ENCODE results near the gene MCHR1.

Gene MCHR1

GRCh38 chr22:40661671-40662070 lies 17.6 kb upstream of the MCHR1 start:
- no peaks in the 10 kb centered on the region for H3K36me3 ChIP-seq (ENCODE audit: control insufficient read depth, insufficient read depth, low read length)
- H3K27me3 ChIP-seq (ENCODE audit: insufficient read depth, low read length, poor library complexity): no peaks in the 10 kb centered on the region
- H3K4me2 ChIP-seq (ENCODE audit: low read length): no peak overlapping the region
- no peaks in the 10 kb centered on the region for H3K79me1 ChIP-seq (ENCODE audit: low read length)
- H3K4ac ChIP-seq (ENCODE audit: low read depth, low read length): no peak overlapping the region
- H3K23ac ChIP-seq (ENCODE audit: low read length): no peak overlapping the region
- no peak overlapping the region for H3K18ac ChIP-seq (ENCODE audit: low read length)
- no peak overlapping the region for H2AK5ac ChIP-seq (ENCODE audit: low read length)
- no peak overlapping the region for H3K27ac ChIP-seq (ENCODE audit: low read depth, low read length)
- H2BK15ac ChIP-seq (replicated peaks; ENCODE audit: low read depth): no peak overlapping the region
- no peak for DNase-seq
- no CpG with 5 or more reads among the region's 7 CpGs for WGBS (ENCODE audit: extremely low coverage, insufficient coverage, low lambda C conversion rate)
- H4K8ac ChIP-seq (ENCODE audit: low read depth, low read length): no peak overlapping the region
- no peak overlapping the region for H2BK120ac ChIP-seq (ENCODE audit: low read depth, low read length)
- H3K56ac ChIP-seq (ENCODE audit: low read length): no peak overlapping the region
- no peaks in the 10 kb centered on the region for H3K79me2 ChIP-seq (ENCODE audit: control insufficient read depth, insufficient read depth, low read length)
- H4K5ac ChIP-seq (ENCODE audit: low read length): no peak overlapping the region
- no peak overlapping the region for H3K4me3 ChIP-seq (ENCODE audit: low read length)
- H2BK5ac ChIP-seq (ENCODE audit: low read length): no peak overlapping the region
- H3K4me1 ChIP-seq (ENCODE audit: control insufficient read depth, low read depth, low read length): no peaks in the 10 kb centered on the region
- H3K9ac ChIP-seq (ENCODE audit: low read length): no peak overlapping the region

GRCh38 chr22:40665312-40665711 lies 14.0 kb upstream of the MCHR1 start:
- Histone ChIP-seq H4K5ac (ENCODE audit: low read length) (no peak overlapping the region), H3K56ac (ENCODE audit: low read length) (no peak overlapping the region), H3K27me3 (ENCODE audit: insufficient read depth, low read length, poor library complexity) (no peaks in the 10 kb centered on the region), H3K18ac (ENCODE audit: low read length) (no peak overlapping the region), H3K36me3 (ENCODE audit: control insufficient read depth, insufficient read depth, low read length) (no peaks in the 10 kb centered on the region), H3K4me2 (ENCODE audit: low read length) (no peak overlapping the region), H3K4me1 (ENCODE audit: control insufficient read depth, low read depth, low read length) (no peaks in the 10 kb centered on the region), H3K79me1 (ENCODE audit: low read length) (no peaks in the 10 kb centered on the region), H4K8ac (ENCODE audit: low read depth, low read length) (no peak overlapping the region), H2BK15ac (replicated peaks; ENCODE audit: low read depth) (no peak overlapping the region), H3K4me3 (ENCODE audit: low read length) (no peak overlapping the region), H2BK5ac (ENCODE audit: low read length) (no peak overlapping the region), H3K27ac (ENCODE audit: low read depth, low read length) (no peak overlapping the region), H2AK5ac (ENCODE audit: low read length) (no peak overlapping the region), H3K79me2 (ENCODE audit: control insufficient read depth, insufficient read depth, low read length) (no peaks in the 10 kb centered on the region), H3K23ac (ENCODE audit: low read length) (no peak overlapping the region), H3K9ac (ENCODE audit: low read length) (no peak overlapping the region), H2BK120ac (ENCODE audit: low read depth, low read length) (no peak overlapping the region), H3K4ac (ENCODE audit: low read depth, low read length) (no peak overlapping the region)
- no peak for DNase-seq
- no CpG with 5 or more reads among the region's 4 CpGs for WGBS (ENCODE audit: extremely low coverage, insufficient coverage, low lambda C conversion rate)

- no peak overlapping the region for H2BK5ac ChIP-seq (ENCODE audit: low read length)
- no peak overlapping the region for H2BK15ac ChIP-seq (replicated peaks; ENCODE audit: low read depth)
- H3K18ac ChIP-seq (ENCODE audit: low read length): no peak overlapping the region
- H3K79me2 ChIP-seq (ENCODE audit: control insufficient read depth, insufficient read depth, low read length): no peaks in the 10 kb centered on the region
- H2AK5ac ChIP-seq (ENCODE audit: low read length): no peak overlapping the region
- no peak overlapping the region for H3K4me2 ChIP-seq (ENCODE audit: low read length)
- no peak overlapping the region for H3K56ac ChIP-seq (ENCODE audit: low read length)
- H3K27me3 ChIP-seq (ENCODE audit: insufficient read depth, low read length, poor library complexity): no peaks in the 10 kb centered on the region
- H3K79me1 ChIP-seq (ENCODE audit: low read length): no peaks in the 10 kb centered on the region
- no peak overlapping the region for H3K9ac ChIP-seq (ENCODE audit: low read length)
- H4K5ac ChIP-seq (ENCODE audit: low read length): no peak overlapping the region
- no peaks in the 10 kb centered on the region for H3K36me3 ChIP-seq (ENCODE audit: control insufficient read depth, insufficient read depth, low read length)
- WGBS (ENCODE audit: extremely low coverage, insufficient coverage, low lambda C conversion rate): no CpG with 5 or more reads among the region's 7 CpGs
- no peak overlapping the region for H3K23ac ChIP-seq (ENCODE audit: low read length)
- no peak overlapping the region for H3K4ac ChIP-seq (ENCODE audit: low read depth, low read length)
- no peak overlapping the region for H4K8ac ChIP-seq (ENCODE audit: low read depth, low read length)
- H3K4me1 ChIP-seq (ENCODE audit: control insufficient read depth, low read depth, low read length): no peaks in the 10 kb centered on the region
- no peak overlapping the region for H3K27ac ChIP-seq (ENCODE audit: low read depth, low read length)
- DNase-seq: no peak
- H3K4me3 ChIP-seq (ENCODE audit: low read length): no peak overlapping the region
- no peak overlapping the region for H2BK120ac ChIP-seq (ENCODE audit: low read depth, low read length)
Measured at GRCh38 chr22:40666151-40666848, 13.0 kb upstream of the MCHR1 start.

GRCh38 chr22:40668611-40669411 lies 10.5 kb upstream of the MCHR1 start:
- H3K4me2 ChIP-seq (ENCODE audit: low read length): no peak overlapping the region
- H2BK5ac ChIP-seq (ENCODE audit: low read length): no peak overlapping the region
- no peak overlapping the region for H2AK5ac ChIP-seq (ENCODE audit: low read length)
- DNase-seq: peak; percentile 72
- H3K9ac ChIP-seq (ENCODE audit: low read length): no peak overlapping the region
- H3K79me1 ChIP-seq (ENCODE audit: low read length): no peaks in the 10 kb centered on the region
- H4K8ac ChIP-seq (ENCODE audit: low read depth, low read length): no peak overlapping the region
- WGBS (ENCODE audit: extremely low coverage, insufficient coverage, low lambda C conversion rate): no CpG with 5 or more reads among the region's 11 CpGs
- H3K23ac ChIP-seq (ENCODE audit: low read length): no peak overlapping the region
- no peak overlapping the region for H4K5ac ChIP-seq (ENCODE audit: low read length)
- H3K36me3 ChIP-seq (ENCODE audit: control insufficient read depth, insufficient read depth, low read length): no peaks in the 10 kb centered on the region
- H3K4me3 ChIP-seq (ENCODE audit: low read length): no peak overlapping the region
- H3K56ac ChIP-seq (ENCODE audit: low read length): no peak overlapping the region
- no peak overlapping the region for H3K4ac ChIP-seq (ENCODE audit: low read depth, low read length)
- no peaks in the 10 kb centered on the region for H3K79me2 ChIP-seq (ENCODE audit: control insufficient read depth, insufficient read depth, low read length)
- no peak overlapping the region for H3K27ac ChIP-seq (ENCODE audit: low read depth, low read length)
- H2BK120ac ChIP-seq (ENCODE audit: low read depth, low read length): no peak overlapping the region
- H2BK15ac ChIP-seq (replicated peaks; ENCODE audit: low read depth): no peak overlapping the region
- H3K4me1 ChIP-seq (ENCODE audit: control insufficient read depth, low read depth, low read length): no peaks in the 10 kb centered on the region
- H3K27me3 ChIP-seq (ENCODE audit: insufficient read depth, low read length, poor library complexity): no peaks in the 10 kb centered on the region
- no peak overlapping the region for H3K18ac ChIP-seq (ENCODE audit: low read length)

- Histone ChIP-seq H3K79me2 (ENCODE audit: control insufficient read depth, insufficient read depth, low read length) (no peaks in the 10 kb centered on the region), H2BK120ac (ENCODE audit: low read depth, low read length) (no peak overlapping the region), H3K4me2 (ENCODE audit: low read length) (no peak overlapping the region), H3K4me1 (ENCODE audit: control insufficient read depth, low read depth, low read length) (no peaks in the 10 kb centered on the region), H2BK5ac (ENCODE audit: low read length) (no peak overlapping the region), H4K8ac (ENCODE audit: low read depth, low read length) (no peak overlapping the region), H2BK15ac (replicated peaks; ENCODE audit: low read depth) (no peak overlapping the region), H3K36me3 (ENCODE audit: control insufficient read depth, insufficient read depth, low read length) (no peaks in the 10 kb centered on the region), H3K4me3 (ENCODE audit: low read length) (no peak overlapping the region), H3K23ac (ENCODE audit: low read length) (no peak overlapping the region), H3K79me1 (ENCODE audit: low read length) (no peaks in the 10 kb centered on the region), H3K9ac (ENCODE audit: low read length) (no peak overlapping the region), H4K5ac (ENCODE audit: low read length) (no peak overlapping the region), H2AK5ac (ENCODE audit: low read length) (no peak overlapping the region), H3K4ac (ENCODE audit: low read depth, low read length) (no peak overlapping the region), H3K56ac (ENCODE audit: low read length) (no peak overlapping the region), H3K18ac (ENCODE audit: low read length) (no peak overlapping the region), H3K27me3 (ENCODE audit: insufficient read depth, low read length, poor library complexity) (no peaks in the 10 kb centered on the region), H3K27ac (ENCODE audit: low read depth, low read length) (no peak overlapping the region)
- WGBS (ENCODE audit: extremely low coverage, insufficient coverage, low lambda C conversion rate): no CpG with 5 or more reads among the region's 2 CpGs
- no peak for DNase-seq
Measured at GRCh38 chr22:40670058-40670457, 9.2 kb upstream of the MCHR1 start.
